HG03060 (cell line): ENCODE measurements around the gene STAT4.
"Not testable (repeated sequence)": the region's sequence is repeated elsewhere in the genome, so short reads cannot be mapped to it uniquely, and the experiment has no call there.

Experiments
- ATAC-seq: cut with Tn5 transposase; IDR thresholded peaks from one replicate; pipeline ENCODE4 v1.9.1; 2021; ENCODE audit warnings: low read depth, moderate number of reproducible peaks; ENCODE audit not compliant: unreplicated experiment

STAT4 gene

DNA sequence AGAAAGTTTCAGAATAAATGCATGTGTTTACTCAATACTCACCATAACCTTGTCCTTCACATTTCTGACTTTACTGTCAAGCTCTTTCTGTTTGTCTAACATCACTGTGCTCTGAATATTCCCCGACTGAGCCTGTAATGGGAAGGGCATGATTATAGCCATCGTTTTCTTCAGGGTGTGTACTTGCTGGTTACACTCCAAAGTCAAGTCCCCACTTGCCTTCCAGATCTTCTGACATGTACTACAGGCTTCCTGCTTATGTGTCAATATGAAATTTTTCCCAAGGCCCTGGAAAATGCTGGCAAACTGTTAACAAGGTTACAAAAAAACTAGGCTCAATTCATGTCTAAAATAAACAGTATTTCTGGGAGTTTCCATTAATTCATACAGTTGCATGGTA, 149.8 kb downstream of the STAT4 start:
- no peak for ATAC-seq

DNA sequence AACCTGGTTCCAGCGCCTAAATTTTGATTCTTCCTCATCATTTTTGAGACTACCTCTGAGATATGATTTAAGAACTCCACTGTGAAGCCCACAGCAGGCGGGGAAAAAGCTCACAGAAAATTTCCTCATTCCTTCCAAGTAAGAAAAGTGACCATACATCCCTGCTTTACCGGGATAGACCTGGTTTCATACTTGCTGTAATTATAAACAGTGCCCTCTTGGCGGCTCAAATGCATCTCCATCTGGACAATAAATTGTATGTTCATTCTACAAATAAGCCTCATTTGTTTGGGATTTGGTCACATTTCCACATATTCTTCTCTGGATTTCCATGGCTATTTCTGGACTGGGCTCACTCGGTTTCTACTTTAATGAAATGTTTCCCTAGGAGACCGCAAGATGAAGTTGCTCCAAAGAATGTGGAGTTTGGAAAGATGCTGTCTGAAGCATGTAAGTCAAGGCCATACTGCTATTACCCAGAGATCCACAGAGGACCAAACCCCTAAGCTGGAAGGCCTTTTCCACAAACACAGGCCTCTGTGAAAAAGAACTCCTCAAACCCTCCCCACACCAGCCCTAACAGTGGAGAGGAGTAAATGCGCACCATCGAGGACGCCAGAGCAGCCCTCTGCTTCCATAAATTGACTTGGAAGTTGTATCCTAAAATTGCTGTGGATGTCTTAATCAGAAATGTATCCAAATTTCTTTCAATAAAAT, 150.7 kb downstream of the STAT4 start:
- ATAC-seq = no peak

DNA sequence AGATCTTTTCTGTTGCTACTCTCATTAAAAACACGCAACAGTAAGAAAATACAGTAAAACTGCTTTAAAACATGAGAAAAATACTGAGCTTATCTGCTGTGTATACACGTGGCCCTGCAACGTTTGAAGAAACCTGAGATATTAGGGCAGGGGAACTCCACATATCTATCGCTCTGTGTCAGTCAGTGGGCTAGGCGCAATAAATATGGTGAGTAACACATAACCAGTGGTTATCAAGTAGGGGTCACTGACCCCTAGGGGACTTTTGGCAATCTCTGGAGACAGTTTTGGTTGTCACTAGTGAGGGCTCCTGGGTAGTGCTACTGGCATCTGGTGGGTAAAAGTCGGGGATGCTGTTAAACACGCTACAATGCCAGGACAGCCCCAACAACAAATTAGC, 151.7 kb downstream of the STAT4 start:
- no peak for ATAC-seq

DNA sequence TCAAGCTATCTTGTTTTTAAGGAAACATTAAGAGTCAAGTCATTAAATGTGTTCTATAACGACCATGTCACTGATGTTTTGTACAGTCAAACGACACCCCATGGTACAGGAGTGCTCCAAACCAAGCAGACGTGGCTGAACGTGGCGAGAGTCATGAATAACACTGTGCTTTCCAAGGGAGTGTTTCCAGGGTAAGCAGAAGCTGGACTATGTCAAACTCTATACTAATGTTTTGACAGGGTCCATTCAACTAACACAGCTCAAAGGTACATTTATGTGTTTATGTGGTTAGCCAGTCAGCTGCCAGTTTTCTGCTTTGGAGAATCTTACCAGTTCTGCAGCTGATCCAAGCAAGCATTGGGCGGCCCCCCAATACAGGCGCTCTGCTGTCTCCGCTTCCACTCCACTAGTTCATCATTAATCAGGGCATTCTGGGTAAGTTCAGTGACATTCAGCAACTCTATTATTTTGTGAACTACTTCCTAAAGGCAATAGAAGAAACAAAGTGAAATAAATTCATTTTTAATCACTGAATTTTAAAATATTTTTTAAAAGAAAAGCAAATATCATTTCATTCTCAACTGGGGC, 153.2 kb downstream of the STAT4 start:
- no peak for ATAC-seq

DNA sequence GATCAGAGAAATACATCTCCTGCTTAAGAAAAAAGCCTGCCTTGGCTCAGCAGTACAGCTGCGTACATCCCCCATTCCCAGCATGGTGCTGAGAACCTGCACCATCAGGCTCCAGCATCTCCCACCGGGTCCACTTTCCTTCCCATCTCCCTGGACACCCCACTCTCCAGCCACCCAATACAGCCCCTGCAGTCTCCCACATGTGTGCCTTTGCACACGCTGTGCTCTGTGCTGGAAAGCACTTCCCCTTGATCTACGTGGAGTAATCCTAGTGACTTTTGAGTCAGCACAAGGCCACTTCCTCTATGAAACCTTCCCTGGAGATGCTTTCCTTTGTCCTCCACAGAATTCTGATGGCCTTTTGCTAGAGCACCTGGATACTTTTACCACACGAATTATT, 153.8 kb downstream of the STAT4 start:
- ATAC-seq = no peak

DNA sequence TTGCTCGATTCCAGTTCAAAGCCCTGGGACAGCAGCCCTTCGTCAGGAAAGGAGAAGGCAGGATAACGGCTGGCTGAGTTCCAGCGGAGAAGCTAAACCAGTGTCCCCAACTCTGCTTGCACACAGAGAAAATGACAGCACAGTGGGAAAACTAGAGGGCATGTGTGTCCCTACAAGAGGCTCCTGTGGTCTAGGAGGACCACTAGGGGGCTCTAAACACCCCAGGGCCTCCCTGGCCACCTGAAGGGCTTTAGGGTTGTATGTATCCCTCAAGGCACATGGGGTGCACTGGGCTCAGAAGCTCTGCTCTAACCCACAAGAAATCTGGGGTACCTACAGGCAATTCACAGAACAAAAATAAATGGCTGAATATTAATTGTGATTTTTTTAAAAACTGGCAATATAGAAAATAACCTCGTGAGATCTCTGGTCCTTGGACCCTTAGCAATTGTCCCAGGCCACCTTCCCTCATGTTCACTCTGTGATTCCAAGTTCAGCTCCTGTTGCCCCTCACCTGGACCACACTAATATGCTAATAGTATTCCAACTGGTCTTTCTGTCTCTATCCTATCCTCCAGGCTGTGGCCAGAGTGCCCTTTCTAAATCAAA, 154.4 kb downstream of the STAT4 start:
- no peak for ATAC-seq

DNA sequence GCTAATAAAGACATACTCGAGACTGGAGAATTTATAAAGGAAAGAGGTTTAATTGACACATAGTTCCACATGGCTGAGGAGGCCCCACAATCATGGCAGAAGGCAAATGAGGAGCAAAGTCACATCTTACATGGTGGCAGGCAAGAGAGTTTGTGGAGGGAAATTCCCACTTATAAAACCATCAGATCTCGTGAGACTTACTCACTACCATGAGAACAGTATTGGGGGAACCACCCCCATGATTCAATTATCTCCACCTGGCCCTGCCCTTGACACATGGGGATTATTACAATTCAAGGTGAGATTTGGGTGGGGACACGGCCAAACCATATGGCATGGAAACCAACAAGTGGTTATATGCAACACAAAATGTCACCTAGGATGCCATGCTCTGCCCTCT, 155.5 kb downstream of the STAT4 start:
- not testable (repeated sequence) for ATAC-seq

DNA sequence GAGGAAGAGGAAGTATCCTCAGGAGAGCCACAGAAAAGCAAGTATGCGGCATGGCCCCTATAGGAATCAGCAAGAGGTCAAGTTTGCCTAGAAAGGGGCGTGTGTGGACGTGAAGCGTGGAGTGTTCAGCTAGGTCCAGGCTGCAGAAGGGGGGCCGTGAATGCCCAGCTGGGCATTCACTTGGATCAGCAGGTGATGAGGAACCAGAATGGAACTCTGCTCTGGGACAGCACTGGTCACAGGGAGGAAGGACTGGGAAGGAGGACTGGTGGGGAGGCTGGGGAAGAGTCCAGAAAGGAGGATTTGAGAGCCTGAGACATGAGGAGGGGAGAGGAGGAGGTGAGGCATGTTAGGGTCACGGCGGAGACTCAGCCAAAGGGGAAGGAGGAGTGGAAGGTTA, 156.6 kb downstream of the STAT4 start:
- ATAC-seq = no peak

DNA sequence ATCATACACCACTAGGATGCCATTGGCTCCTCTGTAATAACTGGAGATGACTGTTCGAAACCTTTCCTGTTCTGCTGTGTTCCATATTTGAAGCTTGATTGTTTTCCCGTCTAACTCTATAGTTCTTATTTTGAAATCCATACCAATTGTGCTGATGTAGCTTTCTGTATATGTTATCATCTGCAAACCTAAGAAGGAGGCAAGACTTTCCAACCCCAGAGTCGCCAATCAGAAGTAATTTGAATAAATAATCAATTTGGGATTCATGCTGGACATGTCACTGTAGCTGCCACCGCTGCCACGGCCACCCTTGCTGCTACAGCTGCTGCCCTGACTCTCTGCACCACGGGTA, 157.5 kb downstream of the STAT4 start:
- ATAC-seq = no peak

DNA sequence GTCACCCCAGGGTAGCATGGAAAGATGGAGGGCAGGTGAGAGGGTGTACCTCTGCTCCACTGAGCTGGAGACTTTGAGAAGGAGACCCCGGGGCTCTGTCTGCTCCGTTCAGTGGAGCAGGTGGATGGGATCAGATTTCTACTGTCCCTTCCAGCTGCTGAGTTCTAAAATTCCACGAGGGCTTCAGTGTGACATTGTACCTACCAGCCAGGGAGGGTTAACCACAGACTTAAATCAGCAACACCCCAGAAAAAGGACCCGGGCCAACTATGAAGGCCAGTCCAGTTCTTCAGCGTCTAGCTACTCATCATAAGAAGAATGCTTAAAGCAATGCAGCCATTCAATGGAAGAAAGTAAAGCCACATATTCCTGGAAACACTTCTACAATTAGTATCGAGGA, 160.7 kb downstream of the STAT4 start:
- ATAC-seq = no peak

DNA sequence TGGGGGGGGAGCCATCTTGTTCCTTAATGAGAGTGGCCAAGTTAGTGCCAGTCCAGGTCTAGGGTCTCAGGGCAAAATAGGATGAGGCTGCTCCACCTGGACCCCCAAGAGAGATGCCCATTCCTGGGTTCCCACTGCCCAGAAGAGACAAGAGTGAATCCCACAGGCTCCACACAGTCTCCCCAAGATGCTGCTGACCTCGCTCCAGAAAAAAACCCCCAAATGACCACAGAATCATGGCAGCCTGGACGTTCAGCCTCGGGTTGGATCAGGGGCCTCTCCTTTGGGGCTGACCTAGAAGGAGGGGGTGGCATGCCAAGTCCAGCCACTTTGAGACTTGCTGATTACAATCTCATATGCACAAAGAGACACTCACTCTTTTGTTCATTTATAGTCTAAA, 161.9 kb downstream of the STAT4 start:
- no peak for ATAC-seq

DNA sequence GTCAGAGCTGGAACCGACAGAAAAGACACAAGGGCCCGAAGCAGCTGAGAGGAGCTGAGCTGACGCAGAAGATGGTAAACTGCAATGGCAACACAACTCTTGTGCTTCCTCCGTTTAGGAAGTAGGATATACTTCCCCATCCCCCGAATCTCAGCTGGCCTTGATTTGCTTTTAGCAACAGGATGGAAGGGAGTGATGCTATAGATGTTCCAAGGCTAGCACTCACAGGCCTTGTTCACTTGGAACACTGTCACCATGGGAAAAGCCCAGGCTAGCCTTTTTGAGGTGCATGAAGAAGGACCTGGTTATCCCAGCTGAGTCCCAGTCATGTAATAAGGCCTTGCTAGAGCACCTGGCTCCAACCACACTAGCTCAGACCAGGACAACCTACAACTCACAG, 162.9 kb downstream of the STAT4 start:
- ATAC-seq = no peak

DNA sequence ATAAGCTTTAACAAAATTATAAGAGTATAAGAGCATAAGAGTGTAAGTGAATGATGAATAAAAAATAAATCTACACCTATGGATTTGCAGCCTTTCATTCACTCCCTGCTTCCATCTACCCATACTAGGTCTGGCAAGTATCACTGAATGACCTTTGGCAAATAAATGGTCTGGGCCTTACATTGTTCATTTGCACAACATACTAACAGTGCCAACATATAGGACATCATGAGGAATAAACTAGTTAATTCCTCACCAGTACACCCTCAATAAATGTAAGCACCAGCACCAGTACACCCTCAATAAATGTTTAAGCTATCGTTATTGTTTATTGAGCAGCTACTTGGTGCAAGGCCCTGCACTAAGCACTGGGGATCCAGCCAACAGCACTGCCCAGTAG, 163.7 kb downstream of the STAT4 start:
- no peak for ATAC-seq

DNA sequence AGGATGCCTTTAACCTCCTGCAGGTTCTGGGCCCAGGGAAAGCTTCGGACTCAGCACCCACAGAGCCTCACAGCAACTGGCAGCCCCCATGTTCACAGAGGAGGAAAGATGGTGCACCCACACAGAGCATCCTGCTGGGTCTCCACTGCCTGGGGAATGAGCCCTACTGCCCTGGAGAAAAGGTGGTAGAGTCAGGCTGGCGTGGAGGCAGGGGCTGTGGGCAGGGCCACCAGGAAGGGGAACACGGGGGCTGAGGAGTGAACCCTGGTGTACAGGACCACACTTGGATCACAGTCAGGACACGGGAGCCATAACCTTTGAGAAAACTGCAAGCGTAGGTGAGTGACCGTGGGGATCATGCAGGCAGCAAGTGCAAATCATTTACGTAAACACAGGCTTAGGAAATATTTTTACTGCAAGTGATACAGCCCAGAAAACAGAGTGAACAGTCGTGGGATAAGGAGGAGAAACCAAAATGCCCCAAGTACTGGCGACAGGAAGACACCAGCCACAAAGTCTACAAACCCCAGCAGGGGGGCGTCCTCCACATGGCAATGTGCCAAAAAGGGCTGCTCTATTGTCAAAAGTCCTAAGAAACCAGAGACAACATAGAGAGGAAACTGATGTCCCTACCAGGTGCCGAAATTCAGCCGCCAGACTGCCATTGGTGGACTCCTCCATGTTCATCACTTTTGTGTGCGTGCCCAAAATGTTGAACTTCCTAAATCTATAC, 164.4 kb downstream of the STAT4 start:
- ATAC-seq = no peak

DNA sequence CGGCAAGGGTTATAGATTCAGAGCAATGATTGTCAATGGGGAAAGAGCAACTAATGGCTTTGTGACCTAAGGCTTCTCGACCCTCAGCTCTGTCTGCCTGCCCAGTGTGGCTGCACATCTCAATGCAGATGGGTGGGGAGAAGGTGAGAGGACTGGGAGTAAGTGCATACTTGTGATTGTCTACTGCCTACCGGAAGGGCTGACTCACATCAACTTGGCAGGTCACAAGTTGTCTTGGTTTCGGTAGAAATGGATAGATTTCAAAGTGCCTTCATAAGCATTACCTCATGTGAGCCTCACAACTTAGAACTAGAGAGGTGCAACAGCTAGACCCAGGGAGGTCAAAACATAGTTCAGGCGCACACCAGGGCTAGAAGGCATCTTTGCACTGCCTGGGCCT, 166.2 kb downstream of the STAT4 start:
- ATAC-seq = no peak

DNA sequence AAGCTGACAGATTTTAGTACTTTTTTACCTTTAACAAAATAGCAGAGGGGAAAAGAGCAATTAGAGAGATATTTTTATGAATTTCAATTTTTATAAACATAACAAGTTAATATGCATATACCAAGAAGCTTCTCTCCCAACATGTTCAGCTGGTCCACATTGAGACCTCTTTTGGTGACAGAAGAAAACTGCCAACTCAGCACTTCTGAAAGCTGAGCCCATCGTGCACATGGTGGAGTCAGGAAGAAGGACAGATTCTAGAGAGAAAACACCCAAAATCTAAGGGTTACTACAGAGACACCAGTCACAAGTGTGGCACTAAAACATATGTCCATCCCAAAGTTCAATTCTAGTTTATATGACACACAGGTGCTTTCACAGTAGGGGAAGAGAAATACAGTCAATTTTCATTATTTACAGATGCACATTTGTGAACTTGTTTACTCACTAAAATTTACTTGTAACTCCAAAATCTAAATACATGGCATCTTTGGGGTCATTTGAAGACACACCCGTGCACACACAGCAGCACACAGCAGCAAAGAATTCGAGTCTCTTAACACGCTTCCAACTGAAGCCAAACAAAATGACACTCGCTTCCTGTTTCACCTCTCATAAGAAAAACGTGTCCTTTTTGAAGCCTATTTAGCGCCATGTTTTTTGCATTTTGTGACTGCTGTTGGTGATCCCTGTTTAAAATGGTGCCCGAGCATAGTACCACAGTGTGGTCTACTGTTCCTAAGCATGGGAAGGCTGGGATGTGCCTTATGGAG, 168.3 kb downstream of the STAT4 start:
- ATAC-seq = no peak

DNA sequence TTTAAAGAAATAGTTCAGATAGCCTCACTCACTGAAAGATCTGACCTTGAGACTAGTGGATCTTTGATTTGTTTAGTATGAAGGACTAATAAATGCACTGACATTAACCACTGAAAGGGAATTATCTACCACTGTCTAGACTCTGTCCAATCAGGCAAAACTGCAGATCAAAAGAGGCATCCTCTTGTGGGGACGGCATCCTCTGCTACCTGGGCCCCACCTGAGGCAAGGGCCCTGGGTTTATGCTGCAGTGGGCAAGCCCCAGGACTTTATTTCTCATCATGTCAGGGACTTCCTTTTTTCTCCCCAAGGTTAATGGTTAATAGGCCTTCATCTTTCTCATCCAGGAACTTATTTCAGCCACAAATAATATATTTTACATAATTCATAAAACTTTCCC, 169.1 kb downstream of the STAT4 start:
- no peak for ATAC-seq

DNA sequence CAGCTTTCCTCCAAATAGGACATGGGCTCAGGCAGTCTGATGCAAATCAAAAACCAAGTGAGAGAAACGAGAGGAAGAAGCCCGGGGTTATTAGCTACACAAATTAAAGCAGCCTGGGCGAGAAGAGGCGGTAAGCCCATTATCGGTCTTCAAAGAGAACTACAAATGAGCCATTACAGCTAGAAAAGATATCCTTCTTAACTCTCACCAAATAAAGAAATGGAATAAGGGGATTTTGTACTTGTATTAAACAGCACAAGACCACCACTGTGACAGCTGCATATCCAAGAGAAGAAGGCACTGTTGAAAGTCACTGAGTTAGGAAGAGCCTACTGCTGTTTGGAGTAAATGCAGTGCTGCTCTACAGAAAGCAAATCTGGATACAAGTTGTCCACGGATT, 169.5 kb downstream of the STAT4 start:
- ATAC-seq = no peak

DNA sequence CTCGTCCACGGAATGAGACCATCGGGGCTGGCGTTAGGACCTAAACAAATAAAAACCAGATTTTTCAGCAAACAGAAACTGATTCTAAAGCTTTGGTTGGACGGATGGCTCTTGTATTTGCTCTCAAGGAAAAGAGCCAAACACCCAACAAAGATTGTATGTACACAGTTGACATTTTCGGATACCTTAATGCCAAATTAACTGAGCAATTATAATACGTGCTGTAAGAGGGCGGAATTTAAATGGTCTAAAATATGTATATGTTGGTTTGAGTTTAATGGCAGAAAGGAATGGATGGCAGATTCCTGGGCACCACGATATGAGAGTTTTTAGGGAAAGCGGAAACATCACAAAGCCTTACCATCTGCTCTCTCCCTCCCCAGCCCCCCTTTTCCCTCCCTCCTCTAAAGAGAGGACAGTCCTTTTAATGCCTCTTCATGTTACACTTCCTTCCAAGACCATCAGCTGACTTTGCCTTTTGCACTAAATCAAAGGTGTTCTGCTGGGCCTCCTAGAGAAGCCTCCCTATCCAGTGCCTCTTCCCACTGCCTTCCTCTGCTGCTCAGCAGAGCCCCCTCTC, 170.1 kb downstream of the STAT4 start:
- no peak for ATAC-seq

DNA sequence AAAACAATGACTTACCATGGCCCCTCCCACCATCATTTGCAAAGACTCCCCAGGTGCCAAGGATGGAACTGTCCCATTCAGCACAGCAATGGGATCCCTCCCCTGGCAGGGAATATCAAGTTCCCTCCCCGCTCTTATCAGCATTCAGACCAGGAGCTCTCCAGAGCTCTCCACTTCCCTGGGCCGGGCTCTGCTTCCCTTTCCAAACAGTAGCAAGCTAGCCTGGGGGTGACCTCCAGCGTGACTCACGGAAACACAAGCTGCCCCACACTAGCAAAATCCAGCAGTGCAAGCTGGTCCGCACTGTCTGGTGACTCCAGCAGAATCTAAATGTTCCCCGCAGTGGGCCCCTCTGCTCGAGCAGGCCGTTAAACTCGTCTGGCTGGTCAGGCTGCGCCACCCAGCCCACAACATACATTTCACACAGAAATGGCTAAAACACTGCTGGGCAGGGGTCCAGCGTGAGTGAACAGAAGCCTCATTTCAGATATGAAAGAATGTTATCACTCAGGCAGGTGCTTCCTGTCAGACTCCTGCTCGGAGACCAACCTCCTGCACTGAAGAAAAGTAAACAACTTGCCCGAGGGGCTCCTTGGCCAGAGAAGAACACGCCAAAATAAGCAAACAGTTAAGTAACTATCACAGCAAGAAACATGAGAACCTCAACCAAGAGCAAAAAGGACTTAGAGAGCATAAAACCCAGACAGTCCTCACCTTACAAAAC, 170.7 kb downstream of the STAT4 start:
- no peak for ATAC-seq
